ENCODE data around the gene INPP4A.

The INPP4A gene

GRCh38 chr2:98471402-98472131, 26.9 kb downstream of the INPP4A start:
- no peaks in the 10 kb centered on the region for H3K9me3 Mint-ChIP-seq
- H3K27me3 Mint-ChIP-seq: no peaks in the 10 kb centered on the region
- H3K36me3 Mint-ChIP-seq (ENCODE audit: low read depth): peaks cover 9% of the 10 kb centered on the region
- H3K4me1 Mint-ChIP-seq: peaks cover 97% of the 10 kb centered on the region
- DNase-seq: no peak
- peak overlapping the region; percentile 71 for H3K27ac Mint-ChIP-seq
- ATAC-seq: no peak
- H3K4me3 Mint-ChIP-seq: no peak overlapping the region

- ATAC-seq: no peak
- peak overlapping the region; percentile 19 for H3K27ac Mint-ChIP-seq
- no peaks in the 10 kb centered on the region for H3K27me3 Mint-ChIP-seq
- no peaks in the 10 kb centered on the region for H3K9me3 Mint-ChIP-seq
- peaks cover 10% of the 10 kb centered on the region for H3K36me3 Mint-ChIP-seq (ENCODE audit: low read depth)
- H3K4me3 Mint-ChIP-seq: no peak overlapping the region
- no peak for DNase-seq
- H3K4me1 Mint-ChIP-seq: peaks cover 97% of the 10 kb centered on the region
These were observed 27.5 kb downstream of the INPP4A start for GRCh38 chr2:98472132-98472650.

DNA sequence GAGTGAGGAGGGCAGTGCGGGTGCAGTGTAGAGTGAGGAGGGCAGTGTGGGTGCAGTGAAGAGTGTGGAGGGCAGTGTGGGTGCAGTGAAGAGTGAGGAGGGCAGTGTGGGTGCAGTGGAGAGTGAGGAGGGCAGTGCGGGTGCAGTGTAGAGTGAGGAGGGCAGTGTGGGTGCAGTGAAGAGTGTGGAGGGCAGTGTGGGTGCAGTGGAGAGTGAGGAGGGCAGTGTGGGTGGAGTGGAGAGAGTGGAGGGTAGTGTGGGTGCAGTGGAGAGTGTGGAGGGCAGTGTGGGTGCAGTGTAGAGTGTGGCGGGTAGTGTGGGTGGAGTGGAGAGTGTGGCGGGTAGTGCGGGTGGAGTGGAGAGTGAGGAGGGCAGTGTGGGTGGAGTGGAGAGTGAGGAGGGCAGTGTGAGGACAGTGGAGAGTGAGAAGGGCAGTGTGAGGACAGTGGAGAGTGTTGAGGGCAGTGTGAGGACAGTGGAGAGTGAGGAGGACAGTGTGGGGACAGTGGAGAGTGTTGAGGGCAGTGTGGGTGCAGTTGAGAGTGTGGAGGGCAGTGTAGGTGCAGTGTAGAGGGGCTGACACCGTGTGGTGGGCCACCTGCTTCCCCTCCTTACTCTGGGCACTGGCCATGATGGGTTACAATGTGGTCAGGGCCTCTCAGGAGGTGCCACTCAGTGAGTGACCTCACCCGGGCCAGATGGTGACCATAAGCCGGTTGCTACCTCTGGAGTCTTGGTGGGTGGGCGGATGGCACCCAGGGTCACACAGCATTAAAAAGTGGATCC, 28.5 kb downstream of the INPP4A start:
- H3K36me3 Mint-ChIP-seq (ENCODE audit: low read depth): peaks cover 8% of the 10 kb centered on the region
- peaks cover 98% of the 10 kb centered on the region for H3K4me1 Mint-ChIP-seq
- H3K27ac Mint-ChIP-seq: peak overlapping the region; percentile 77
- no peaks in the 10 kb centered on the region for H3K27me3 Mint-ChIP-seq
- H3K4me3 Mint-ChIP-seq: peak overlapping the region; percentile 45
- ATAC-seq (no peak), DNase-seq (no peak)
- no peaks in the 10 kb centered on the region for H3K9me3 Mint-ChIP-seq

DNA sequence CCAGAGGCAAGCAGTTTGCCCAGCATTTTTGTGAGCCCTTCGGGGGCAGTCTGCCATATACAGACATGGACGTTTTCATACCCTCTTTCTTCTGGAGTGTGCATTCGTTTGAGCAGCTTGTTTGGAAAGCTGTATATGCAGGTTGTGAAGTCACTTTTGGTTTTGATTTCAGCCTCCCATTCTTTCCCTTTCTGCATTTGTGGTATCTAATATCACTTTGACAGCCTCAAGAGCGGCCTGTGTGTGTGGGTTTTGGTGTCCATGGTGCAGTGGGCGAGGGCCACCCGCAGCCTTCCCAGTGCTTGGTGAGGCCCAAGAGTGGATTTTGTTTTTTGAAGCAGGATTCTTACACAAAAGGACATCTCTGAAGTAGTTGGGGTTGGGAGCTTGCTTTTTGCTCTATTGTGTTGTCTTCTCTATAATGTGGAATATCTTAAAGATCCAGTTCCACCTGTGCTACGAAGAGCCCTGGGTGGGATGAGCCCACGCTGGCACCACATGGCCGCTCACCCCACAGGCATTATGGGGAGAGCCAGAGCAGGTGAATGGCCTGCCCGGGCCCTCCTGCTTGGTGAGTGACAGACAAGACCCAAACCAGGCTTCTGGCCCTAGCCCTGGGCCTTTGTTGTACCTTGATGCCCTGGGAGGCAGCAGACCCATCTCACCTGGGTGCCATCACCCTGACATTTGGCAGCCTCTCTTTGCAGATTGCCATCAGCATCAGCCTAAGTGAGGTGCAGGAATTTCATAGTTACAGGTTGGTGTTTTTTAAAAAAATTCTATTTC, 29.5 kb downstream of the INPP4A start:
- peaks cover 98% of the 10 kb centered on the region for H3K4me1 Mint-ChIP-seq
- no peak for ATAC-seq
- no peaks in the 10 kb centered on the region for H3K9me3 Mint-ChIP-seq
- no peak for DNase-seq
- peak overlapping the region; percentile 77 for H3K27ac Mint-ChIP-seq
- no peaks in the 10 kb centered on the region for H3K27me3 Mint-ChIP-seq
- H3K4me3 Mint-ChIP-seq: peak overlapping the region; percentile 45
- H3K36me3 Mint-ChIP-seq (ENCODE audit: low read depth): peaks cover 8% of the 10 kb centered on the region

DNA sequence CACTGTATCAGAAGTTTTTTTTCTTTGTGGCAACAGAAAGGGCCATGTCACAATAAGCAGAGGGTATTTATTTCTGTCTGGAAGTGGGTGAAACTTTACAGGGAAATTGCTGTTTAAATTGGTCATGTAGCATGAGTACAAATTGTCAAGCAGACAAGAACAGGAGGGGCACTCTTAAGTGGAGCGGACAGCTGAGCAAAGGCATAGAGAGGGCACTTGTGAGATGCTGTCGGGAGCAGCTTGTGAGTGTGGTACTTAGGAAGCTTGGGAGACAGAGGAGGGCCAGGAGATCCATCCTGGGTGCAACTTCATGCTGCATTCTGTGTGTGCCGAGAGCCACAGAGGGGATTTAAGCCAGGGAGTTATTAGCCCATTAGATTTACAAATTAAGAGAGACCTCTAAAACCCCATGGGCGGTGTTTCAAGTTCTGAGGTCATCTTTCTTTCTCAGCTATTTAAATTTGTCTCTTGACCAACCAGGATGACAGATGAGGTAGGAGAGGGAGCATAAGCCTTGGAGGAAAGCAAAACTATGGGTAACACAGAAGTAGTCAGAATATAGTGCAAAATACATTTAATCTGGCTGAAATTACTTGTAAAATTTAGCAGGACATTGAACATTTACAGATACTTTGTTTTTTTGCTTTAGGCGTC, 30.4 kb downstream of the INPP4A start:
- Mint-ChIP-seq H3K27ac (peak overlapping the region; percentile 23), H3K27me3 (no peaks in the 10 kb centered on the region), H3K36me3 (ENCODE audit: low read depth) (peaks cover 5% of the 10 kb centered on the region)

DNA sequence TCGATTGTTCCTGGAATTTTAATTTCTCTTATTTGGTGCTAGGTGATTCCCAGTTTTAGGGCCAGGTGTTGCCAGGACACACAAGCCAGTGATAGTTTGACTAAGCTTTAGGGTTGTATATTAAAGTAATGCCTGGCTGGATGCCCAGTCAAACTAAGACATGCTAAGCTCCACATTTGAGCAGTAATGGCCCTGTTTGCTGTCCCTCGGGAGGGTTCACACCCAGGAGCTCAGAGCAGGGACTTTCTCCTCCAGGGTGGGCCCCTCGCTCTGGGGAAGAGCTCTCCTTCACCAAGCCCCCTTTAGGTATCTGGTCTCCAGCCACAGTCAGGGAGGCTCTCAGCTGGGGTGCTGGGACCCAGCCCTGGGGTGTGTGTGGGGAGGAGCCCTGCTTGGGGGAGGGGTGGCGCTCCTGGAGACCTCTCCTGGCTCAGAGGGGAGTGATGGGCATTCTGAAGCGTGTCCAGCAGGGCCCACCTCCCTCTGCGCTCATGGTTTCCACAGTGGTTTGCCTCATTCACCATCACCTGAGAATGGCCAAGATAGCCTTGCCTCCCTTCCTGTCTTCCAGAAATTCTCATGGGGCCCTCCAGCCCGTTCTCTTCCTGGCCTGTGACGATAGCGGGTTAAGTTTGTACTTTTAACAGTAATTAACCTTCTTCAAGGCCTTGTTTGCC, 31.7 kb downstream of the INPP4A start:
- Mint-ChIP-seq H3K27me3 (no peaks in the 10 kb centered on the region), H3K4me1 (peaks cover 98% of the 10 kb centered on the region), H3K9me3 (no peaks in the 10 kb centered on the region), H3K36me3 (ENCODE audit: low read depth) (peaks cover 2% of the 10 kb centered on the region), H3K4me3 (no peak overlapping the region), H3K27ac (peak overlapping the region; percentile 67)
- DNase-seq (no peak), ATAC-seq (peak; percentile 10)

More for the DNA sequence above, 30.4 kb downstream of the INPP4A start:
- Mint-ChIP-seq H3K4me3 (no peak overlapping the region), H3K9me3 (no peaks in the 10 kb centered on the region), H3K4me1 (peaks cover 98% of the 10 kb centered on the region)
- DNase-seq: no peak
- ATAC-seq: no peak

GRCh38 chr2:98477036-98477435, 32.4 kb downstream of the INPP4A start:
- no peaks in the 10 kb centered on the region for H3K9me3 Mint-ChIP-seq
- H3K27ac Mint-ChIP-seq: peak overlapping the region; percentile 67
- peaks cover 2% of the 10 kb centered on the region for H3K36me3 Mint-ChIP-seq (ENCODE audit: low read depth)
- H3K4me1 Mint-ChIP-seq: peaks cover 97% of the 10 kb centered on the region
- H3K27me3 Mint-ChIP-seq: no peaks in the 10 kb centered on the region
- ATAC-seq (no peak), DNase-seq (no peak)
- no peak overlapping the region for H3K4me3 Mint-ChIP-seq

DNA sequence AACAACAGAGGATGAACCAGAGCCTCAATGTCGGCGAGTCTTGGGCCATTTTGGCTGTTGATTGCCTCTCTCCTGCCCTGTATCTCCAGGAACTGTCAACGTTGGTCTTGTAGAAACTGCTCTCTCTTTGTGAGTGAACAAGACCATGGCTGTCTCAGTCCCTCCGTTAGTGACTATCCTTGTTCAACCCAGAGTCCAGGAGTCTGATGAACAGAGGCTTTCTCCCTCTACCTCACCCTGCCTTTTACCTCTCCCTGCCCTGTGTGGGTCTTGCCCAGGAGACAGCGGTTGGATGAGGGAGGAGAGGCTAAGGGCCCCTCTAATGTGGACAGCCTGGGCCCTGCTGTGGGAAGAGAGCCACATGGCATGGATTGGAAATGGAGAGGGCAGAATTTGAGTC, 32.8 kb downstream of the INPP4A start:
- DNase-seq (no peak), ATAC-seq (no peak)
- Mint-ChIP-seq H3K4me3 (peak overlapping the region; percentile 18), H3K9me3 (no peaks in the 10 kb centered on the region), H3K27me3 (no peaks in the 10 kb centered on the region), H3K36me3 (ENCODE audit: low read depth) (peaks cover 2% of the 10 kb centered on the region), H3K4me1 (peaks cover 97% of the 10 kb centered on the region), H3K27ac (peak overlapping the region; percentile 74)

DNA sequence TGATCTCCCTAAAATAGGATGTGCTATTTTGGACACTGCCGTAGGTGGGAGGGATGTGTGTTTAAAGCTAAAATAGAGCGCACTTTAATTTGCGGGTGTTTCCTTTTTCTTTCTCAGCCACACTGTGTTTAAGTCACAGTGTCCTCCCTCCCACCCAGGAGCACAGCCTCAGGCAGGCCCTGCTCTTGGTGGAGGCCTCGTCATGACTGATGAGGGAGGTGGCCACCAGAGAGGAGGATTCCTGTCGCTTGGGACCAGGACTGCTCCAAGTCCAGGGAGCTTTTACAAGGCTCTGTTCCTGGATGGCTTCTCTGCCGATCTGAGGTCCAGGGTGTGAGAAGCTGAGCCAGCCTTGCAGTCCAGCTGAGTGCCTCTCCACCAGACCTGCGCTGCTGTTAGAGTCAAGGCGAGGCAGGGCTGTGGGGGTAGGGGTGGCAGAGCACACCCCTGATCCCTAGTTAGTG, 33.5 kb downstream of the INPP4A start:
- Mint-ChIP-seq H3K36me3 (ENCODE audit: low read depth) (peaks cover 2% of the 10 kb centered on the region), H3K9me3 (no peaks in the 10 kb centered on the region), H3K27ac (peak overlapping the region; percentile 77), H3K4me1 (peaks cover 97% of the 10 kb centered on the region), H3K27me3 (no peaks in the 10 kb centered on the region), H3K4me3 (no peak overlapping the region)
- ATAC-seq (no peak), DNase-seq (no peak)

GRCh38 chr2:98478907-98479306, 34.2 kb downstream of the INPP4A start:
- H3K36me3 Mint-ChIP-seq (ENCODE audit: low read depth): peaks cover 2% of the 10 kb centered on the region
- H3K27me3 Mint-ChIP-seq: no peaks in the 10 kb centered on the region
- peak overlapping the region; percentile 77 for H3K27ac Mint-ChIP-seq
- H3K9me3 Mint-ChIP-seq: no peaks in the 10 kb centered on the region
- no peak for ATAC-seq
- peak overlapping the region; percentile 29 for H3K4me3 Mint-ChIP-seq
- peaks cover 97% of the 10 kb centered on the region for H3K4me1 Mint-ChIP-seq
- no peak for DNase-seq

GRCh38 chr2:98479371-98479770, 34.7 kb downstream of the INPP4A start:
- H3K27ac Mint-ChIP-seq: peak overlapping the region; percentile 77
- DNase-seq: no peak

GRCh38 chr2:98479959-98480524, 35.4 kb downstream of the INPP4A start:
- peaks cover 2% of the 10 kb centered on the region for H3K36me3 Mint-ChIP-seq (ENCODE audit: low read depth)
- H3K9me3 Mint-ChIP-seq: no peaks in the 10 kb centered on the region
- DNase-seq (peak; percentile 50), ATAC-seq (peak; percentile 53)
- H3K27ac Mint-ChIP-seq: peak overlapping the region; percentile 77
- H3K4me1 Mint-ChIP-seq: peaks cover 99% of the 10 kb centered on the region
- no peaks in the 10 kb centered on the region for H3K27me3 Mint-ChIP-seq
- H3K4me3 Mint-ChIP-seq: peak overlapping the region; percentile 29

More at GRCh38 chr2:98479371-98479770, 34.7 kb downstream of the INPP4A start:
- Mint-ChIP-seq H3K36me3 (ENCODE audit: low read depth) (peaks cover 2% of the 10 kb centered on the region), H3K27me3 (no peaks in the 10 kb centered on the region), H3K4me1 (peaks cover 97% of the 10 kb centered on the region), H3K4me3 (peak overlapping the region; percentile 29), H3K9me3 (no peaks in the 10 kb centered on the region)
- no peak for ATAC-seq

GRCh38 chr2:98480598-98480997, 35.9 kb downstream of the INPP4A start:
- H3K27me3 Mint-ChIP-seq: no peaks in the 10 kb centered on the region
- H3K27ac Mint-ChIP-seq: no peak overlapping the region
- peaks cover 2% of the 10 kb centered on the region for H3K36me3 Mint-ChIP-seq (ENCODE audit: low read depth)
- no peaks in the 10 kb centered on the region for H3K9me3 Mint-ChIP-seq
- ATAC-seq (no peak), DNase-seq (no peak)
- H3K4me1 Mint-ChIP-seq: peaks cover 99% of the 10 kb centered on the region
- H3K4me3 Mint-ChIP-seq: no peak overlapping the region
